ENCODE data around the gene ARHGAP10.

The ARHGAP10 gene

GRCh38 chr4:147753047-147753446, 21.2 kb downstream of the ARHGAP10 start:
- H3K4me3 ChIP-seq (ENCODE audit: low read depth, low read length) = no peak overlapping the region
- TF ChIP-seq CTCF (IDR thresholded peaks at IDR 0.05; ENCODE audit: borderline replicate concordance, insufficient read depth, low read depth, low read length) = no peak

GRCh38 chr4:147754037-147754445, 22.2 kb downstream of the ARHGAP10 start:
- TF ChIP-seq CTCF (IDR thresholded peaks at IDR 0.05; ENCODE audit: borderline replicate concordance, insufficient read depth, low read depth, low read length) = no peak
- H3K4me3 ChIP-seq (ENCODE audit: low read depth, low read length) = no peak overlapping the region

- H3K4me3 ChIP-seq (ENCODE audit: low read depth, low read length) = no peak overlapping the region
- TF ChIP-seq CTCF (IDR thresholded peaks at IDR 0.05; ENCODE audit: borderline replicate concordance, insufficient read depth, low read depth, low read length) = no peak
These were observed 23.8 kb downstream of the ARHGAP10 start for GRCh38 chr4:147755561-147756295.

GRCh38 chr4:147756417-147756816, 24.5 kb downstream of the ARHGAP10 start:
- no peak overlapping the region for H3K4me3 ChIP-seq (ENCODE audit: low read depth, low read length)
- no peak for TF ChIP-seq CTCF (IDR thresholded peaks at IDR 0.05; ENCODE audit: borderline replicate concordance, insufficient read depth, low read depth, low read length)

GRCh38 chr4:147760176-147760575, 28.3 kb downstream of the ARHGAP10 start:
- H3K4me3 ChIP-seq (ENCODE audit: low read depth, low read length) = no peak overlapping the region
- no peak for TF ChIP-seq CTCF (IDR thresholded peaks at IDR 0.05; ENCODE audit: borderline replicate concordance, insufficient read depth, low read depth, low read length)

- no peak overlapping the region for H3K4me3 ChIP-seq (ENCODE audit: low read depth, low read length)
- no peak for TF ChIP-seq CTCF (IDR thresholded peaks at IDR 0.05; ENCODE audit: borderline replicate concordance, insufficient read depth, low read depth, low read length)
These were observed 28.8 kb downstream of the ARHGAP10 start for GRCh38 chr4:147760695-147761094.

- no peak for TF ChIP-seq CTCF (IDR thresholded peaks at IDR 0.05; ENCODE audit: borderline replicate concordance, insufficient read depth, low read depth, low read length)
- no peak overlapping the region for H3K4me3 ChIP-seq (ENCODE audit: low read depth, low read length)
These were observed 29.5 kb downstream of the ARHGAP10 start for GRCh38 chr4:147761218-147761883.

All from GM12875 (cell line).